Measurements from ENCODE around the gene GRHL1.

- TF ChIP-seq, protein P1, sequence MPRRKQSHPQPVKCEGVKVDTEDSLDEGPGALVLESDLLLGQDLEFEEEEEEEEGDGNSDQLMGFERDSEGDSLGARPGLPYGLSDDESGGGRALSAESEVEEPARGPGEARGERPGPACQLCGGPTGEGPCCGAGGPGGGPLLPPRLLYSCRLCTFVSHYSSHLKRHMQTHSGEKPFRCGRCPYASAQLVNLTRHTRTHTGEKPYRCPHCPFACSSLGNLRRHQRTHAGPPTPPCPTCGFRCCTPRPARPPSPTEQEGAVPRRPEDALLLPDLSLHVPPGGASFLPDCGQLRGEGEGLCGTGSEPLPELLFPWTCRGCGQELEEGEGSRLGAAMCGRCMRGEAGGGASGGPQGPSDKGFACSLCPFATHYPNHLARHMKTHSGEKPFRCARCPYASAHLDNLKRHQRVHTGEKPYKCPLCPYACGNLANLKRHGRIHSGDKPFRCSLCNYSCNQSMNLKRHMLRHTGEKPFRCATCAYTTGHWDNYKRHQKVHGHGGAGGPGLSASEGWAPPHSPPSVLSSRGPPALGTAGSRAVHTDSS (tag by site-specific recombination; IDR thresholded peaks at IDR 0.05): no peak
- TF ChIP-seq ZNF175 (tag by site-specific recombination; IDR thresholded peaks at IDR 0.05) (no peak), RBAK (tag by site-specific recombination; IDR thresholded peaks at IDR 0.05) (no peak), HOXA7 (CRISPR knock-in tag; IDR thresholded peaks at IDR 0.05; ENCODE audit: borderline replicate concordance) (no peak), ZNF830 (tag by site-specific recombination; IDR thresholded peaks at IDR 0.05; ENCODE audit: low read depth) (no peak), CTCF (tag by site-specific recombination; IDR thresholded peaks at IDR 0.05) (no peak), ZNF211 (tag by site-specific recombination; IDR thresholded peaks at IDR 0.05; ENCODE audit: low read depth) (no peak), ZNF423 (tag by site-specific recombination; IDR thresholded peaks at IDR 0.05) (no peak), GLI2 (tag by site-specific recombination; IDR thresholded peaks at IDR 0.05; ENCODE audit: borderline replicate concordance, low read depth) (no peak), TRIM28 (IDR thresholded peaks at IDR 0.05; ENCODE audit: borderline replicate concordance, low read length) (no peak), ZNF768 (tag by site-specific recombination; IDR thresholded peaks at IDR 0.05) (no peak), ZNF704 (tag by site-specific recombination; IDR thresholded peaks at IDR 0.05) (no peak)
- TF ChIP-seq, protein P2, sequence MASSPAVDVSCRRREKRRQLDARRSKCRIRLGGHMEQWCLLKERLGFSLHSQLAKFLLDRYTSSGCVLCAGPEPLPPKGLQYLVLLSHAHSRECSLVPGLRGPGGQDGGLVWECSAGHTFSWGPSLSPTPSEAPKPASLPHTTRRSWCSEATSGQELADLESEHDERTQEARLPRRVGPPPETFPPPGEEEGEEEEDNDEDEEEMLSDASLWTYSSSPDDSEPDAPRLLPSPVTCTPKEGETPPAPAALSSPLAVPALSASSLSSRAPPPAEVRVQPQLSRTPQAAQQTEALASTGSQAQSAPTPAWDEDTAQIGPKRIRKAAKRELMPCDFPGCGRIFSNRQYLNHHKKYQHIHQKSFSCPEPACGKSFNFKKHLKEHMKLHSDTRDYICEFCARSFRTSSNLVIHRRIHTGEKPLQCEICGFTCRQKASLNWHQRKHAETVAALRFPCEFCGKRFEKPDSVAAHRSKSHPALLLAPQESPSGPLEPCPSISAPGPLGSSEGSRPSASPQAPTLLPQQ (tag by site-specific recombination; IDR thresholded peaks at IDR 0.05): no peak
- TF ChIP-seq, protein P3, sequence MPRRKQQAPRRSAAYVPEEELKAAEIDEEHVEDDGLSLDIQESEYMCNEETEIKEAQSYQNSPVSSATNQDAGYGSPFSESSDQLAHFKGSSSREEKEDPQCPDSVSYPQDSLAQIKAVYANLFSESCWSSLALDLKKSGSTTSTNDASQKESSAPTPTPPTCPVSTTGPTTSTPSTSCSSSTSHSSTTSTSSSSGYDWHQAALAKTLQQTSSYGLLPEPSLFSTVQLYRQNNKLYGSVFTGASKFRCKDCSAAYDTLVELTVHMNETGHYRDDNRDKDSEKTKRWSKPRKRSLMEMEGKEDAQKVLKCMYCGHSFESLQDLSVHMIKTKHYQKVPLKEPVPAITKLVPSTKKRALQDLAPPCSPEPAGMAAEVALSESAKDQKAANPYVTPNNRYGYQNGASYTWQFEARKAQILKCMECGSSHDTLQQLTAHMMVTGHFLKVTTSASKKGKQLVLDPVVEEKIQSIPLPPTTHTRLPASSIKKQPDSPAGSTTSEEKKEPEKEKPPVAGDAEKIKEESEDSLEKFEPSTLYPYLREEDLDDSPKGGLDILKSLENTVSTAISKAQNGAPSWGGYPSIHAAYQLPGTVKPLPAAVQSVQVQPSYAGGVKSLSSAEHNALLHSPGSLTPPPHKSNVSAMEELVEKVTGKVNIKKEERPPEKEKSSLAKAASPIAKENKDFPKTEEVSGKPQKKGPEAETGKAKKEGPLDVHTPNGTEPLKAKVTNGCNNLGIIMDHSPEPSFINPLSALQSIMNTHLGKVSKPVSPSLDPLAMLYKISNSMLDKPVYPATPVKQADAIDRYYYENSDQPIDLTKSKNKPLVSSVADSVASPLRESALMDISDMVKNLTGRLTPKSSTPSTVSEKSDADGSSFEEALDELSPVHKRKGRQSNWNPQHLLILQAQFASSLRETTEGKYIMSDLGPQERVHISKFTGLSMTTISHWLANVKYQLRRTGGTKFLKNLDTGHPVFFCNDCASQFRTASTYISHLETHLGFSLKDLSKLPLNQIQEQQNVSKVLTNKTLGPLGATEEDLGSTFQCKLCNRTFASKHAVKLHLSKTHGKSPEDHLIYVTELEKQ (tag by site-specific recombination; IDR thresholded peaks at IDR 0.05; ENCODE audit: borderline replicate concordance): no peak
Observed at GRCh38 chr2:9965119-9965822, 13.8 kb downstream of the GRHL1 start.
